Measurements from ENCODE around the gene FTCD. TPM values are rescaled to one million over a fixed set of nuclear protein-coding genes. Genes with fewer than 3 reads are reported as not detected.

Gene FTCD
- polyA plus RNA-seq, 3 donors: not detected

- H3K9me3 ChIP-seq (replicated peaks in 1 of 2; ENCODE audit: control insufficient read depth in 1 of 2, insufficient read depth in 1 of 2, low read length in 2 of 2): peaks cover 0 to 12% of the 10 kb centered on the region in 2 donors
- no peaks in the 10 kb centered on the region for H3K36me3 ChIP-seq (replicated peaks in 1 of 2; ENCODE audit: control insufficient read depth in 1 of 2, insufficient read depth in 2 of 2, low read length in 2 of 2)
- 86% methylated on average over 58 of the region's 72 CpGs for WGBS (ENCODE audit: insufficient coverage)
- no peak overlapping the region for H3K4me2 ChIP-seq (replicated peaks; ENCODE audit: extremely low read depth, low read length, poor library complexity, severe bottlenecking)
- no peak overlapping the region for H3K27ac Mint-ChIP-seq
- H3K4me3 ChIP-seq (replicated peaks in 1 of 3; ENCODE audit: low read depth in 2 of 3, low read length in 3 of 3): no peak overlapping the region
- no peaks in the 10 kb centered on the region for H3K79me2 ChIP-seq (ENCODE audit: insufficient read depth, low read length)
- H3K4me1 ChIP-seq (ENCODE audit: control insufficient read depth in 1 of 2, insufficient read depth in 2 of 2, low read length in 2 of 2): no peaks in the 10 kb centered on the region
- no peak overlapping the region for H3K27ac ChIP-seq (ENCODE audit: low read depth in 1 of 2, low read length in 2 of 2)
- no peaks in the 10 kb centered on the region for H3K4me1 Mint-ChIP-seq
- H3K9ac ChIP-seq (ENCODE audit: insufficient read depth, low read length, poor library complexity, severe bottlenecking): no peak overlapping the region
- peaks cover 0 to 6% (median 2%) of the 10 kb centered on the region in 3 donors for H3K27me3 Mint-ChIP-seq (ENCODE audit: low read depth in 3 of 3)
- peaks cover 0 to 2% of the 10 kb centered on the region in 2 donors for H3K36me3 Mint-ChIP-seq
- H2AFZ ChIP-seq (ENCODE audit: insufficient read depth, low read depth, low read length, poor library complexity, severe bottlenecking): no peak overlapping the region
- H3K9me3 Mint-ChIP-seq: peaks cover 1 to 12% (median 4%) of the 10 kb centered on the region in 7 donors
- TF ChIP-seq CTCF (IDR thresholded peaks at IDR 0.05): no peak
- no peaks in the 10 kb centered on the region for H3K27me3 ChIP-seq (ENCODE audit: control insufficient read depth in 2 of 2, insufficient read depth in 2 of 2, low read length in 2 of 2)
- H3K4me3 Mint-ChIP-seq: peak overlapping the region in 1 of 2 donors; percentile 39
- DNase-seq: no peak
- no peaks in the 10 kb centered on the region for H4K20me1 ChIP-seq (ENCODE audit: insufficient read depth, low read length)
- intact Hi-C loops (cut with micrococcal nuclease): no loop called here
These were observed 6.5 kb upstream of the FTCD start for GRCh38 chr21:46161633-46162592.

- Mint-ChIP-seq H3K4me3 (no peak overlapping the region), H3K9me3 (peaks cover 1 to 12% (median 4%) of the 10 kb centered on the region in 7 donors), H3K27me3 (ENCODE audit: low read depth in 3 of 3) (peaks cover 0 to 8% (median 2%) of the 10 kb centered on the region in 3 donors), H3K36me3 (peaks cover 0 to 2% of the 10 kb centered on the region in 2 donors), H3K27ac (no peak overlapping the region), H3K4me1 (no peaks in the 10 kb centered on the region)
- Histone ChIP-seq H3K27me3 (ENCODE audit: control insufficient read depth in 2 of 2, insufficient read depth in 2 of 2, low read length in 2 of 2) (no peaks in the 10 kb centered on the region), H2AFZ (ENCODE audit: insufficient read depth, low read depth, low read length, poor library complexity, severe bottlenecking) (no peak overlapping the region), H3K79me2 (ENCODE audit: insufficient read depth, low read length) (no peaks in the 10 kb centered on the region), H3K4me2 (replicated peaks; ENCODE audit: extremely low read depth, low read length, poor library complexity, severe bottlenecking) (no peak overlapping the region), H3K36me3 (replicated peaks in 1 of 2; ENCODE audit: control insufficient read depth in 1 of 2, insufficient read depth in 2 of 2, low read length in 2 of 2) (no peaks in the 10 kb centered on the region), H3K9ac (ENCODE audit: insufficient read depth, low read length, poor library complexity, severe bottlenecking) (no peak overlapping the region), H4K20me1 (ENCODE audit: insufficient read depth, low read length) (no peaks in the 10 kb centered on the region), H3K27ac (ENCODE audit: low read depth in 1 of 2, low read length in 2 of 2) (no peak overlapping the region), H3K4me1 (ENCODE audit: control insufficient read depth in 1 of 2, insufficient read depth in 2 of 2, low read length in 2 of 2) (no peaks in the 10 kb centered on the region), H3K4me3 (replicated peaks in 1 of 3; ENCODE audit: low read depth in 2 of 3, low read length in 3 of 3) (no peak overlapping the region), H3K9me3 (replicated peaks in 1 of 2; ENCODE audit: control insufficient read depth in 1 of 2, insufficient read depth in 1 of 2, low read length in 2 of 2) (peaks cover 0 to 12% of the 10 kb centered on the region in 2 donors)
- DNase-seq: no peak
- intact Hi-C loops (cut with micrococcal nuclease): no loop called here
- TF ChIP-seq CTCF (IDR thresholded peaks at IDR 0.05): no peak
- 88% methylated on average over 59 of the region's 72 CpGs for WGBS (ENCODE audit: insufficient coverage)
These were observed 5.7 kb upstream of the FTCD start for GRCh38 chr21:46160907-46161632.

Measured in CD14-positive monocyte (primary cell).